ENCODE data around the gene EIF5B.

EIF5B gene

DNA sequence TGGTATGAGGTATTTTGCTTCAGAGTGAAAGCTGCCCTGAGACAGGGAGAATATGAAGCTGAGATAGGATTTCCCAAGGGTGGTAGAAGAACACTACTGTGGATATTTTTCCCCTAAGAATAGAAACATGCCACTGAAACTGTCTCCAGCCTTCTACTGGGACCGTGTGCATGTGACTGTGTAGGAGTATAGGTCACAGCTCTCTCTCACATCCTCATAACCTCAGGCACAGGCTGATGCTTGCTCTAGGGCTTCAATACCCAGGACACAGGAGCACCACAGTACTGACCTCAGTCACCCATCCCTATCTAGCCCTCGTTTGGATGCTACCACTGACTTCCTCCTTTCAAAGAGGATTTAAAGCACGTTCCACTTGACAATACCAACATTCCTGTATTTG, 85.4 kb downstream of the EIF5B start:
- H3K79me2 ChIP-seq (ENCODE audit: insufficient read depth, low read length): no peaks in the 10 kb centered on the region
- no peak overlapping the region for H3K9ac ChIP-seq (ENCODE audit: low read depth, low read length, poor library complexity, severe bottlenecking)
- no peaks in the 10 kb centered on the region for H4K20me1 ChIP-seq (ENCODE audit: insufficient read depth, low read length, poor library complexity, severe bottlenecking)
- no peaks in the 10 kb centered on the region for H3F3A ChIP-seq (ENCODE audit: low read depth)
- peaks cover 81% of the 10 kb centered on the region for H3K36me3 ChIP-seq (ENCODE audit: insufficient read depth, low read length)
- no peaks in the 10 kb centered on the region for H3K9me2 ChIP-seq (replicated peaks; ENCODE audit: low read depth, low read length)
- H3K27me3 ChIP-seq (ENCODE audit: insufficient read depth, low read length, poor library complexity, severe bottlenecking): no peaks in the 10 kb centered on the region
- H3K4me3 ChIP-seq (ENCODE audit: low read length, poor library complexity, severe bottlenecking): no peak overlapping the region
- H3K4me2 ChIP-seq (ENCODE audit: low read depth, low read length, poor library complexity, severe bottlenecking): no peak overlapping the region
- no peaks in the 10 kb centered on the region for H3K9me3 ChIP-seq (ENCODE audit: insufficient read depth, low read depth, low read length)
- TF ChIP-seq, protein P1, sequence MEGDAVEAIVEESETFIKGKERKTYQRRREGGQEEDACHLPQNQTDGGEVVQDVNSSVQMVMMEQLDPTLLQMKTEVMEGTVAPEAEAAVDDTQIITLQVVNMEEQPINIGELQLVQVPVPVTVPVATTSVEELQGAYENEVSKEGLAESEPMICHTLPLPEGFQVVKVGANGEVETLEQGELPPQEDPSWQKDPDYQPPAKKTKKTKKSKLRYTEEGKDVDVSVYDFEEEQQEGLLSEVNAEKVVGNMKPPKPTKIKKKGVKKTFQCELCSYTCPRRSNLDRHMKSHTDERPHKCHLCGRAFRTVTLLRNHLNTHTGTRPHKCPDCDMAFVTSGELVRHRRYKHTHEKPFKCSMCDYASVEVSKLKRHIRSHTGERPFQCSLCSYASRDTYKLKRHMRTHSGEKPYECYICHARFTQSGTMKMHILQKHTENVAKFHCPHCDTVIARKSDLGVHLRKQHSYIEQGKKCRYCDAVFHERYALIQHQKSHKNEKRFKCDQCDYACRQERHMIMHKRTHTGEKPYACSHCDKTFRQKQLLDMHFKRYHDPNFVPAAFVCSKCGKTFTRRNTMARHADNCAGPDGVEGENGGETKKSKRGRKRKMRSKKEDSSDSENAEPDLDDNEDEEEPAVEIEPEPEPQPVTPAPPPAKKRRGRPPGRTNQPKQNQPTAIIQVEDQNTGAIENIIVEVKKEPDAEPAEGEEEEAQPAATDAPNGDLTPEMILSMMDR (conservative IDR thresholded peaks at IDR 0.05; ENCODE audit: low read length): no peak
- TF ChIP-seq EZH2phosphoT487 (IDR thresholded peaks at IDR 0.05; ENCODE audit: borderline replicate concordance): no peak
- H2AFZ ChIP-seq (ENCODE audit: low read length): no peak overlapping the region
- H3K4me1 ChIP-seq (ENCODE audit: insufficient read depth, low read length, poor library complexity, severe bottlenecking): no peaks in the 10 kb centered on the region

DNA sequence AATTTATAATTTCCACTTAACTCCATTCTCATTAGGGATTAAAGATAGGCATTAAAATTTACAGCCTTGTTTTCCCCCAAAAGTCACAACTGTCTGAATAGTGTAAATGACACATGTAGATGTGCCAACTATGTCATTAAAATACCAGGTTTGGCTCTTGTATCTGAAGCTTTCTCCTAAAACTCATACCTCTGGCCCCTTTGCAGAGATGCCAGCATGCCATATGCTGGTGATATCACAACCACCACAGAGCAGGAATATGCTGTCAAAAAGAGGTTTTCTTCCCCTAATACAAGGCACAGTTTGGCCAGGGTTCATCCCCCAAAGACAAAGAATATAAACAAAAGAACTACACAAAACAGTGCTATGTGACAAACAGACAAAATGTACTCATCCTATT, 87.2 kb downstream of the EIF5B start:
- TF ChIP-seq, protein P1 (conservative IDR thresholded peaks at IDR 0.05; ENCODE audit: low read length): no peak
- TF ChIP-seq EZH2phosphoT487 (IDR thresholded peaks at IDR 0.05; ENCODE audit: borderline replicate concordance): no peak
- no peak overlapping the region for H2AFZ ChIP-seq (ENCODE audit: low read length)
- peaks cover 73% of the 10 kb centered on the region for H3K36me3 ChIP-seq (ENCODE audit: insufficient read depth, low read length)
- no peak overlapping the region for H3K9ac ChIP-seq (ENCODE audit: low read depth, low read length, poor library complexity, severe bottlenecking)
- H3K4me3 ChIP-seq (ENCODE audit: low read length, poor library complexity, severe bottlenecking): no peak overlapping the region
- H3K9me2 ChIP-seq (replicated peaks; ENCODE audit: low read depth, low read length): no peaks in the 10 kb centered on the region
- H3K27me3 ChIP-seq (ENCODE audit: insufficient read depth, low read length, poor library complexity, severe bottlenecking): no peaks in the 10 kb centered on the region
- no peaks in the 10 kb centered on the region for H3K9me3 ChIP-seq (ENCODE audit: insufficient read depth, low read depth, low read length)
- H3K79me2 ChIP-seq (ENCODE audit: insufficient read depth, low read length): no peaks in the 10 kb centered on the region
- peaks cover 5% of the 10 kb centered on the region for H4K20me1 ChIP-seq (ENCODE audit: insufficient read depth, low read length, poor library complexity, severe bottlenecking)
- no peaks in the 10 kb centered on the region for H3F3A ChIP-seq (ENCODE audit: low read depth)
- H3K4me1 ChIP-seq (ENCODE audit: insufficient read depth, low read length, poor library complexity, severe bottlenecking): no peaks in the 10 kb centered on the region
- no peak overlapping the region for H3K4me2 ChIP-seq (ENCODE audit: low read depth, low read length, poor library complexity, severe bottlenecking)

DNA sequence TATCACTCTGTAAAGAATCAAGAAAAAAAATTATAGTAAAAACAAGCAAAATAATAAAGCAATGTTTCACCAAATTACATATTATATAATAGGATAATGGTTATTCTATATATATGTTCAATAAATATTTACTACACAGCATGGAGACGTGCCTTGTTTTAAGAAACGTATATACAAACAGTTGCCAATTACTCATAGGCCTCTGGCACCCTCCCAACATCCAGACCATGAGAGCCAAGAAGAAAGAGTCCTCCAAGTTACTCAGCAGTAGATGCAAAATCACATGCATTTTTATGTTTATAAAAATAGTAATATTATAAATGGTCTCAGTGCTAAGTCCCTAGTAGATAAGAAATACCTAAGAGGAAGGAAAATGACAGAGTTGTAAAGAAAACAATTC, 87.8 kb downstream of the EIF5B start:
- no peaks in the 10 kb centered on the region for H3K27me3 ChIP-seq (ENCODE audit: insufficient read depth, low read length, poor library complexity, severe bottlenecking)
- no peaks in the 10 kb centered on the region for H3F3A ChIP-seq (ENCODE audit: low read depth)
- no peak for TF ChIP-seq EZH2phosphoT487 (IDR thresholded peaks at IDR 0.05; ENCODE audit: borderline replicate concordance)
- TF ChIP-seq, protein P1 (conservative IDR thresholded peaks at IDR 0.05; ENCODE audit: low read length): no peak
- no peak overlapping the region for H3K4me2 ChIP-seq (ENCODE audit: low read depth, low read length, poor library complexity, severe bottlenecking)
- no peaks in the 10 kb centered on the region for H3K9me3 ChIP-seq (ENCODE audit: insufficient read depth, low read depth, low read length)
- no peak overlapping the region for H3K9ac ChIP-seq (ENCODE audit: low read depth, low read length, poor library complexity, severe bottlenecking)
- no peaks in the 10 kb centered on the region for H3K79me2 ChIP-seq (ENCODE audit: insufficient read depth, low read length)
- H3K36me3 ChIP-seq (ENCODE audit: insufficient read depth, low read length): peaks cover 67% of the 10 kb centered on the region
- no peak overlapping the region for H3K4me3 ChIP-seq (ENCODE audit: low read length, poor library complexity, severe bottlenecking)
- peaks cover 11% of the 10 kb centered on the region for H4K20me1 ChIP-seq (ENCODE audit: insufficient read depth, low read length, poor library complexity, severe bottlenecking)
- no peaks in the 10 kb centered on the region for H3K9me2 ChIP-seq (replicated peaks; ENCODE audit: low read depth, low read length)
- H3K4me1 ChIP-seq (ENCODE audit: insufficient read depth, low read length, poor library complexity, severe bottlenecking): peaks cover 2% of the 10 kb centered on the region
- no peak overlapping the region for H2AFZ ChIP-seq (ENCODE audit: low read length)
